Kidney (tissue), 14 donors: ENCODE data around the gene GABRA4. TPM values are rescaled to one million over a fixed set of nuclear protein-coding genes. Genes with fewer than 3 reads are reported as not detected.

Source experiments
- DNase-seq, 5 donors: peaks; one replicate each; pipeline ENCODE4 v3.0.0-alpha.2; 2013 to 2020
- FAIRE-seq: peaks from 2 replicates; lab custom pipeline; 2012; peaks lifted over from hg19 to GRCh38; lab: Jason Lieb, UNC
- H3K27ac ChIP-seq, 2 donors: one replicate each; pipeline ENCODE4 v1.7.0; 2013; ENCODE audit warnings: low read depth in 2 of 2, low read length in 2 of 2, inconsistent platforms in 1 of 2
- H3K27me3 ChIP-seq: one replicate; pipeline ENCODE4 v1.7.1; 2013; ENCODE audit warnings: low read length, inconsistent platforms; ENCODE audit not compliant: control insufficient read depth, insufficient read depth
- H3K36me3 ChIP-seq, 3 donors: one replicate each; pipeline versions ENCODE4 v1.7.0 to v1.7.1; 2013; ENCODE audit warnings: low read length in 3 of 3, control low read depth in 1 of 3, inconsistent platforms in 1 of 3; ENCODE audit not compliant: insufficient read depth in 3 of 3, control insufficient read depth in 2 of 3
- H3K4me1 ChIP-seq, 3 donors: one replicate each; pipeline versions ENCODE4 v1.7.0 to v1.7.1; 2013; ENCODE audit warnings: low read length in 3 of 3, inconsistent platforms in 1 of 3, low read depth in 1 of 3; ENCODE audit not compliant: control insufficient read depth in 2 of 3, insufficient read depth in 2 of 3
- H3K4me3 ChIP-seq, 3 donors: one replicate each; pipeline versions ENCODE4 v1.7.0 to v1.8.1; 2013; ENCODE audit warnings: low read length in 3 of 3, control low read depth in 1 of 3, inconsistent platforms in 1 of 3
- H3K9ac ChIP-seq, 3 donors: one replicate each; pipeline versions ENCODE4 v1.7.0 to v1.7.1; 2013; ENCODE audit warnings: low read length in 3 of 3, control low read depth in 1 of 3, inconsistent platforms in 1 of 3
- H3K9me3 ChIP-seq, 3 donors: one replicate each; pipeline versions ENCODE4 v1.7.0 to v1.7.1; 2013; ENCODE audit warnings: low read length in 3 of 3, control low read depth in 1 of 3, inconsistent platforms in 1 of 3; ENCODE audit not compliant: control insufficient read depth in 2 of 3, insufficient read depth in 1 of 3
- CTCF ChIP-seq: IDR thresholded peaks from 3 replicates; pipeline ENCODE4 v1.5.1; 2012; ENCODE audit warnings: mild to moderate bottlenecking, moderate library complexity, borderline replicate concordance; ENCODE audit not compliant: insufficient read depth; ENCODE audit errors: extremely low read depth
- intact Hi-C: fragments of 100-400 bp; cut with DNase I; formaldehyde crosslinking; loops from one replicate; pipeline ENCODE4 v1.11.1; 2022
- polyA plus RNA-seq: library from polyadenylated mRNA; stranded (reverse); fragments of 350-450 nt; fragmentation: Illumina TruSeq; extraction: RNeasy Lipid Tissue Mini Kit (QIAGEN cat#74804); gene quantifications from one replicate; pipeline ENCODE4 v1.2.3, GENCODE V29; 2014; ENCODE audit warnings: low read depth, low replicate concordance; ENCODE audit not compliant: insufficient read depth
- total RNA-seq: library from RNA; stranded (reverse); fragmentation: NEBNext Ultra II Directional; extraction: Animal tissue kit (Norgen Biotek cat#: 25700); gene quantifications from one replicate; pipeline ENCODE4 v1.2.1, GENCODE V29; 2021
- donor health status: control.
- donor health status: control.
- donor health status: control.
- donor health status: control.
- donor health status: control.
- donor health status: DM: yes; HTN: yes; CAD: no.
- donor health status: Normal renal cell carcinoma (clear cell type).

Gene GABRA4
- total and polyA plus RNA-seq, 2 donors from 2014 or later = 0.17 to 0.19 TPM

- Histone ChIP-seq H3K4me1 (no peaks in the 10 kb centered on the region), H3K9me3 (no peaks in the 10 kb centered on the region), H3K9ac (no peak overlapping the region), H3K27me3 (no peaks in the 10 kb centered on the region), H3K27ac (no peak overlapping the region), H3K4me3 (no peak overlapping the region), H3K36me3 (no peaks in the 10 kb centered on the region)
- FAIRE-seq (no peak), DNase-seq (no peak)
- intact Hi-C loops = no loop called here
- no peak for TF ChIP-seq CTCF
Observed at GRCh38 chr4:46947541-46947940, 45.8 kb downstream of the GABRA4 start.

GRCh38 chr4:46946919-46947536 lies 46.4 kb downstream of the GABRA4 start:
- H3K9me3 ChIP-seq = no peaks in the 10 kb centered on the region
- no peak overlapping the region for H3K4me3 ChIP-seq
- intact Hi-C loops = no loop called here
- no peaks in the 10 kb centered on the region for H3K27me3 ChIP-seq
- TF ChIP-seq CTCF = no peak
- H3K36me3 ChIP-seq = no peaks in the 10 kb centered on the region
- H3K9ac ChIP-seq = no peak overlapping the region
- no peak for FAIRE-seq
- DNase-seq = no peak
- H3K4me1 ChIP-seq = no peaks in the 10 kb centered on the region
- no peak overlapping the region for H3K27ac ChIP-seq

GRCh38 chr4:46945062-46945461 lies 48.3 kb downstream of the GABRA4 start:
- no peaks in the 10 kb centered on the region for H3K4me1 ChIP-seq
- DNase-seq (peak in 1 of 5 donors; percentile 3), FAIRE-seq (no peak)
- no peak for TF ChIP-seq CTCF
- no peak overlapping the region for H3K27ac ChIP-seq
- H3K9me3 ChIP-seq = no peaks in the 10 kb centered on the region
- H3K36me3 ChIP-seq = no peaks in the 10 kb centered on the region
- intact Hi-C loops = no loop called here
- H3K27me3 ChIP-seq = no peaks in the 10 kb centered on the region
- no peak overlapping the region for H3K9ac ChIP-seq
- no peak overlapping the region for H3K4me3 ChIP-seq

GRCh38 chr4:46944345-46944744 lies 49.0 kb downstream of the GABRA4 start:
- FAIRE-seq (no peak), DNase-seq (no peak)
- TF ChIP-seq CTCF = no peak
- H3K9me3 ChIP-seq = no peaks in the 10 kb centered on the region
- intact Hi-C loops = no loop called here
- no peaks in the 10 kb centered on the region for H3K36me3 ChIP-seq
- no peak overlapping the region for H3K4me3 ChIP-seq
- H3K27me3 ChIP-seq = no peaks in the 10 kb centered on the region
- no peaks in the 10 kb centered on the region for H3K4me1 ChIP-seq
- no peak overlapping the region for H3K27ac ChIP-seq
- H3K9ac ChIP-seq = no peak overlapping the region
